Activated CD4-positive, alpha-beta memory T cell treated with anti-CD3 and anti-CD28 coated beads, Interleukin-2, amount 10 ng/mL, durations not matched to agents 7 days and 5 days (primary cell): Measurements from ENCODE around the gene ST14. TPM values are rescaled to one million over a fixed set of nuclear protein-coding genes. Genes with fewer than 3 reads are reported as not detected.

ENCODE experiments used
- CTCF ChIA-PET: fragments of 350-600 bp; sonication (Branson Sonifier 250); formaldehyde crosslinking; loops from one replicate; lab custom pipeline; 2021; ENCODE audit warnings: antibody characterized with exemption, inconsistent platforms; lab: Charles Lee
- POLR2A ChIA-PET: fragments of 350-600 bp; sonication (Branson Sonifier 250); formaldehyde crosslinking; loops from one replicate; lab custom pipeline; 2021; ENCODE audit warnings: antibody characterized with exemption; lab: Charles Lee
- DNase-seq: peaks from one replicate; pipeline ENCODE4 v3.0.0-alpha.2; 2020
- H3K27ac Mint-ChIP-seq: one replicate; pipeline ENCODE4 v1.8.0; 2021; ENCODE audit warnings: mild to moderate bottlenecking, mixed read lengths
- H3K27me3 Mint-ChIP-seq: one replicate; pipeline ENCODE4 v1.8.0; 2021; ENCODE audit warnings: mixed read lengths
- H3K36me3 Mint-ChIP-seq: one replicate; pipeline ENCODE4 v1.8.0; 2021; ENCODE audit warnings: low read depth, mixed read lengths
- H3K4me1 Mint-ChIP-seq: one replicate; pipeline ENCODE4 v1.8.0; 2021; ENCODE audit warnings: mixed read lengths
- H3K4me3 Mint-ChIP-seq: one replicate; pipeline ENCODE4 v1.8.0; 2021; ENCODE audit warnings: mild to moderate bottlenecking, mixed read lengths
- H3K9me3 Mint-ChIP-seq: one replicate; pipeline ENCODE4 v1.8.0; 2021; ENCODE audit warnings: mixed read lengths
- total RNA-seq, 2 experiments: library from RNA; stranded (reverse); gene quantifications; one replicate each; pipeline ENCODE4 v1.2.3, GENCODE V29; 2021

The ST14 gene
- total RNA-seq, 2 experiments from 2014 or later, result not detected

- POLR2A ChIA-PET, result interaction anchor here (0.7 to 1.0 kb wide), 3 partner anchors 31 to 680 kb away, joined by 3 read pairs; no protein-coding TSS in a partner anchor
- Mint-ChIP-seq H3K4me3 (no peak overlapping the region), H3K27me3 (peaks cover 4% of the 10 kb centered on the region), H3K4me1 (no peaks in the 10 kb centered on the region), H3K27ac (no peak overlapping the region), H3K9me3 (no peaks in the 10 kb centered on the region), H3K36me3 (no peaks in the 10 kb centered on the region)
- DNase-seq, result peak; percentile 10
- CTCF ChIA-PET, result interaction anchor here (0.6 to 1.6 kb wide), 30 partner anchors 12 to 682 kb away, joined by 3 to 28 read pairs (median 4); partner anchors contain the start of gene NFRKB
Observed at GRCh38 chr11:130212431-130212961, 52.9 kb downstream of the ST14 start.

GRCh38 chr11:130213143-130213978 lies 53.8 kb downstream of the ST14 start:
- Mint-ChIP-seq H3K4me3 (no peak overlapping the region), H3K4me1 (no peaks in the 10 kb centered on the region), H3K27me3 (peaks cover 4% of the 10 kb centered on the region)

GRCh38 chr11:130213979-130214281 lies 54.3 kb downstream of the ST14 start:
- DNase-seq, result no peak
- POLR2A ChIA-PET, result no interaction called here
- CTCF ChIA-PET, result no interaction called here

More at GRCh38 chr11:130213143-130213978, 53.8 kb downstream of the ST14 start:
- Mint-ChIP-seq H3K27ac (no peak overlapping the region), H3K9me3 (no peaks in the 10 kb centered on the region), H3K36me3 (no peaks in the 10 kb centered on the region)
- ChIA-PET POLR2A (interaction anchor here (0.7 to 1.0 kb wide), 3 partner anchors 31 to 679 kb away, joined by 3 read pairs; no protein-coding TSS in a partner anchor), CTCF (interaction anchor here (0.7 to 1.6 kb wide), 27 partner anchors 11 to 681 kb away, joined by 3 to 28 read pairs (median 4); partner anchors contain the start of gene NFRKB)
- DNase-seq, result peak; percentile 71

GRCh38 chr11:130214861-130215530 lies 55.4 kb downstream of the ST14 start:
- H3K9me3 Mint-ChIP-seq, result no peaks in the 10 kb centered on the region
- H3K4me1 Mint-ChIP-seq, result no peaks in the 10 kb centered on the region
- no peak overlapping the region for H3K4me3 Mint-ChIP-seq
- peaks cover 4% of the 10 kb centered on the region for H3K27me3 Mint-ChIP-seq
- POLR2A ChIA-PET, result no interaction called here
- CTCF ChIA-PET, result interaction anchor here (1.7 kb wide), 1 partner anchor 11 kb away, joined by 5 read pairs; no protein-coding TSS in a partner anchor
- DNase-seq, result peak; percentile 12
- no peaks in the 10 kb centered on the region for H3K36me3 Mint-ChIP-seq
- H3K27ac Mint-ChIP-seq, result no peak overlapping the region

More at GRCh38 chr11:130213979-130214281, 54.3 kb downstream of the ST14 start:
- H3K9me3 Mint-ChIP-seq, result no peaks in the 10 kb centered on the region
- H3K4me3 Mint-ChIP-seq, result no peak overlapping the region
- no peaks in the 10 kb centered on the region for H3K4me1 Mint-ChIP-seq
- H3K27ac Mint-ChIP-seq, result no peak overlapping the region
- H3K36me3 Mint-ChIP-seq, result no peaks in the 10 kb centered on the region
- H3K27me3 Mint-ChIP-seq, result peaks cover 4% of the 10 kb centered on the region

GRCh38 chr11:130215531-130216220 lies 56.1 kb downstream of the ST14 start:
- Mint-ChIP-seq H3K36me3 (no peaks in the 10 kb centered on the region), H3K4me1 (no peaks in the 10 kb centered on the region), H3K9me3 (no peaks in the 10 kb centered on the region), H3K27ac (no peak overlapping the region), H3K4me3 (no peak overlapping the region), H3K27me3 (peaks cover 4% of the 10 kb centered on the region)
- no peak for DNase-seq
- ChIA-PET POLR2A (no interaction called here), CTCF (interaction anchor here (0.7 to 1.7 kb wide), 2 partner anchors 10 to 216 kb away, joined by 3 to 5 read pairs; no protein-coding TSS in a partner anchor)

- Mint-ChIP-seq H3K27me3 (peaks cover 4% of the 10 kb centered on the region), H3K9me3 (no peaks in the 10 kb centered on the region), H3K4me3 (no peak overlapping the region), H3K4me1 (no peaks in the 10 kb centered on the region), H3K36me3 (no peaks in the 10 kb centered on the region), H3K27ac (no peak overlapping the region)
- POLR2A ChIA-PET, result no interaction called here
- CTCF ChIA-PET, result interaction anchor here (0.7 to 1.7 kb wide), 2 partner anchors 10 to 215 kb away, joined by 3 to 5 read pairs; no protein-coding TSS in a partner anchor
- no peak for DNase-seq
Observed at GRCh38 chr11:130216221-130216550, 56.6 kb downstream of the ST14 start.

GRCh38 chr11:130216591-130217132 lies 57.1 kb downstream of the ST14 start:
- H3K27ac Mint-ChIP-seq, result no peak overlapping the region
- POLR2A ChIA-PET, result no interaction called here

GRCh38 chr11:130217133-130218031 lies 57.8 kb downstream of the ST14 start:
- Mint-ChIP-seq H3K27ac (no peak overlapping the region), H3K9me3 (no peaks in the 10 kb centered on the region), H3K36me3 (no peaks in the 10 kb centered on the region), H3K4me1 (no peaks in the 10 kb centered on the region), H3K27me3 (peaks cover 4% of the 10 kb centered on the region), H3K4me3 (no peak overlapping the region)
- POLR2A ChIA-PET, result no interaction called here
- DNase-seq, result peak; percentile 14
- CTCF ChIA-PET, result no interaction called here

More at GRCh38 chr11:130216591-130217132, 57.1 kb downstream of the ST14 start:
- Mint-ChIP-seq H3K4me1 (no peaks in the 10 kb centered on the region), H3K27me3 (peaks cover 4% of the 10 kb centered on the region), H3K4me3 (no peak overlapping the region), H3K36me3 (no peaks in the 10 kb centered on the region), H3K9me3 (no peaks in the 10 kb centered on the region)
- DNase-seq, result peak; percentile 12
- CTCF ChIA-PET, result interaction anchor here (0.7 kb wide), 1 partner anchor 215 kb away, joined by 3 read pairs; no protein-coding TSS in a partner anchor

GRCh38 chr11:130218501-130219070 lies 59.0 kb downstream of the ST14 start:
- Mint-ChIP-seq H3K4me3 (no peak overlapping the region), H3K27me3 (peaks cover 4% of the 10 kb centered on the region), H3K36me3 (no peaks in the 10 kb centered on the region), H3K9me3 (no peaks in the 10 kb centered on the region), H3K4me1 (peaks cover 5% of the 10 kb centered on the region), H3K27ac (no peak overlapping the region)
- CTCF ChIA-PET, result no interaction called here
- POLR2A ChIA-PET, result no interaction called here
- no peak for DNase-seq

- H3K4me3 Mint-ChIP-seq, result no peak overlapping the region
- H3K9me3 Mint-ChIP-seq, result no peaks in the 10 kb centered on the region
- ChIA-PET CTCF (no interaction called here), POLR2A (no interaction called here)
- DNase-seq, result no peak
- H3K27ac Mint-ChIP-seq, result no peak overlapping the region
- peaks cover 4% of the 10 kb centered on the region for H3K27me3 Mint-ChIP-seq
- no peaks in the 10 kb centered on the region for H3K36me3 Mint-ChIP-seq
- H3K4me1 Mint-ChIP-seq, result peaks cover 8% of the 10 kb centered on the region
Observed at GRCh38 chr11:130219148-130219547, 59.6 kb downstream of the ST14 start.

GRCh38 chr11:130220311-130221035 lies 60.9 kb downstream of the ST14 start:
- no peak overlapping the region for H3K4me3 Mint-ChIP-seq

More at GRCh38 chr11:130220311-130221035, 60.9 kb downstream of the ST14 start:
- H3K27me3 Mint-ChIP-seq, result peaks cover 1% of the 10 kb centered on the region
- DNase-seq, result no peak
- POLR2A ChIA-PET, result no interaction called here
- no peak overlapping the region for H3K27ac Mint-ChIP-seq
- peaks cover 8% of the 10 kb centered on the region for H3K4me1 Mint-ChIP-seq
- no peaks in the 10 kb centered on the region for H3K36me3 Mint-ChIP-seq
- CTCF ChIA-PET, result no interaction called here
- no peaks in the 10 kb centered on the region for H3K9me3 Mint-ChIP-seq
